ENCODE measurements around the gene ADAMTS2.

DNA sequence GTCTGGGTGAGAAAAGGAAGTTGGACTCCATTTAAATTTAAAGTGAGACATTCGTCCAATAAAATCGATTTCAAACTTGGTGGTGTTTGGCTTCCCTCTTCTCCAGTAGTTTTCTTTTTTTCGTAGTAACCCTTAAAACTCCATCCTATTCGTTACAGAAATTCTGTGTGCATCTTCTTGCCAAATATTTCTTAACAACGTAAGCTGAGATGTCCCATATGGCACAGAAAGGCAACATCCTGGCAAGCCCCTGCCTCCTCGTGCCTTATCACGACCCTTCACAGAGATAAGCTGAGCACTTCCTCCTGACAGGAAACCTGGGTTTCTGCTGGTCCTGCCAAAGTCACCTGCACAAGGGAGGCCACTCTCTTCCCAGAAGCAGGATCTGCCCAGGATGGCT, 11.8 kb upstream of the ADAMTS2 start:
- TF ChIP-seq, protein P1, sequence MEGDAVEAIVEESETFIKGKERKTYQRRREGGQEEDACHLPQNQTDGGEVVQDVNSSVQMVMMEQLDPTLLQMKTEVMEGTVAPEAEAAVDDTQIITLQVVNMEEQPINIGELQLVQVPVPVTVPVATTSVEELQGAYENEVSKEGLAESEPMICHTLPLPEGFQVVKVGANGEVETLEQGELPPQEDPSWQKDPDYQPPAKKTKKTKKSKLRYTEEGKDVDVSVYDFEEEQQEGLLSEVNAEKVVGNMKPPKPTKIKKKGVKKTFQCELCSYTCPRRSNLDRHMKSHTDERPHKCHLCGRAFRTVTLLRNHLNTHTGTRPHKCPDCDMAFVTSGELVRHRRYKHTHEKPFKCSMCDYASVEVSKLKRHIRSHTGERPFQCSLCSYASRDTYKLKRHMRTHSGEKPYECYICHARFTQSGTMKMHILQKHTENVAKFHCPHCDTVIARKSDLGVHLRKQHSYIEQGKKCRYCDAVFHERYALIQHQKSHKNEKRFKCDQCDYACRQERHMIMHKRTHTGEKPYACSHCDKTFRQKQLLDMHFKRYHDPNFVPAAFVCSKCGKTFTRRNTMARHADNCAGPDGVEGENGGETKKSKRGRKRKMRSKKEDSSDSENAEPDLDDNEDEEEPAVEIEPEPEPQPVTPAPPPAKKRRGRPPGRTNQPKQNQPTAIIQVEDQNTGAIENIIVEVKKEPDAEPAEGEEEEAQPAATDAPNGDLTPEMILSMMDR (IDR thresholded peaks at IDR 0.05 in 2 of 3, conservative IDR thresholded peaks at IDR 0.05 in 1 of 3; ENCODE audit: borderline replicate concordance in 1 of 3, insufficient read depth in 1 of 3, low read depth in 2 of 3, low read length in 2 of 3): no peak
- TF ChIP-seq POLR2A (IDR thresholded peaks at IDR 0.05; ENCODE audit: borderline replicate concordance, extremely low read depth, insufficient read depth, insufficient read length): no peak
- TF ChIP-seq SIN3A (IDR thresholded peaks at IDR 0.05; ENCODE audit: low read depth): no peak
- TF ChIP-seq EZH2 (IDR thresholded peaks at IDR 0.05): no peak
- TF ChIP-seq CBX3 (IDR thresholded peaks at IDR 0.05; ENCODE audit: low read depth): no peak
- no peak for TF ChIP-seq TCF7L2 (IDR thresholded peaks at IDR 0.05; ENCODE audit: borderline replicate concordance, extremely low read depth, insufficient read depth, insufficient read length)

Measured in HCT116 (cell line).